ENCODE data around the gene EN2.

DNA sequence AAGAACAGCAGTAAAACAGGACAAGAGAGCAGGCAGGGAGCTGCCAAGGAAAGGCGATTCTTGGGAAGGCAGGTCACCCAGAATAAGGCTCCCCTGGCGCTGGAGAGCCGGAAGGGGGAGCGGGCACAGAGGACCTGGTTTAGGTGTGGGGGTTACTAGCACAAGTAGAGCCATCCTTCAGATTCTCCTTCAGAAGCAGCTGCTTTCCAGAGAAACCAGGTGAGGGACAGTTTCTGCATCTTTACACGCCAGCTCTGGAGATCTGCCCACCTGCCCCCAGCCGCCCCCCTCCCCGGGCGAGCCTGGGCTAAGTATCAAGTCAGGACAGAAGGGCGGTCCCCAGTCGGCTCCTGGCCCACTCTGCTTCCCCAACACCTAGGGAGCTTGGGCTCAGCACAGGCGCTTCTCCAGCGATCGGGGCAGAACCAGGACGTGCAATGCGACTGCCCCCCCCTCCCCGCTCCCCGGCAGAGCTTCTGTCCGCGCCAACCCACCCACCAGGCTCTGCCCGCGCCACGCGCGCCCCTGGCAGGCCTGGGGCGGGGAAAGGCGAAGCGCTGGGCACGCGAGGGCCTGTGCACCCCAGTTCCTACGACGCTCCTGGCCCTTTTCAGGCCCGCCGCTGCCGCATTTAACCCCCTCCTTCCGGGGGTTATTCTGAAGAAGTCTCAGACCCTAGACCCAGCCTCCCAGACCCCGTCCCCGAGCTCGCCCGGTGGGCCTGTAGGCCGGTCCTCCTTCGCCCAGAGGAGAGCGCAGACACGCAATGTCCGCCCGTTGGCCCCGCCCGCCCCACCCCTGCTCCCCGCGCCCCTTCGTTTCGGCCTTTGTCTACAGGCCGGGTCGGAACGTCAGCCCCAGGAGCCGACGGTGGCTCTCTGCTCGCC lies 4.4 kb upstream of the EN2 start:
- no peak for TF ChIP-seq POLR2A (IDR thresholded peaks at IDR 0.05)
- TF ChIP-seq, protein P1, sequence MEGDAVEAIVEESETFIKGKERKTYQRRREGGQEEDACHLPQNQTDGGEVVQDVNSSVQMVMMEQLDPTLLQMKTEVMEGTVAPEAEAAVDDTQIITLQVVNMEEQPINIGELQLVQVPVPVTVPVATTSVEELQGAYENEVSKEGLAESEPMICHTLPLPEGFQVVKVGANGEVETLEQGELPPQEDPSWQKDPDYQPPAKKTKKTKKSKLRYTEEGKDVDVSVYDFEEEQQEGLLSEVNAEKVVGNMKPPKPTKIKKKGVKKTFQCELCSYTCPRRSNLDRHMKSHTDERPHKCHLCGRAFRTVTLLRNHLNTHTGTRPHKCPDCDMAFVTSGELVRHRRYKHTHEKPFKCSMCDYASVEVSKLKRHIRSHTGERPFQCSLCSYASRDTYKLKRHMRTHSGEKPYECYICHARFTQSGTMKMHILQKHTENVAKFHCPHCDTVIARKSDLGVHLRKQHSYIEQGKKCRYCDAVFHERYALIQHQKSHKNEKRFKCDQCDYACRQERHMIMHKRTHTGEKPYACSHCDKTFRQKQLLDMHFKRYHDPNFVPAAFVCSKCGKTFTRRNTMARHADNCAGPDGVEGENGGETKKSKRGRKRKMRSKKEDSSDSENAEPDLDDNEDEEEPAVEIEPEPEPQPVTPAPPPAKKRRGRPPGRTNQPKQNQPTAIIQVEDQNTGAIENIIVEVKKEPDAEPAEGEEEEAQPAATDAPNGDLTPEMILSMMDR (IDR thresholded peaks at IDR 0.05): no peak
- TF ChIP-seq EP300 (IDR thresholded peaks at IDR 0.05): no peak
- TF ChIP-seq POLR2AphosphoS5 (IDR thresholded peaks at IDR 0.05): no peak

All from gastroesophageal sphincter (tissue), 3 donors.